CD4-positive, CD25-positive, alpha-beta regulatory T cell (primary cell): ENCODE measurements around the gene SIGLEC7. TPM values are rescaled to one million over a fixed set of nuclear protein-coding genes. Genes with fewer than 3 reads are reported as not detected.

ENCODE experiments used
- ATAC-seq, 2 donors: fragments of 150-1000 bp; cut with Tn5 transposase; one replicate each; pipeline ENCODE4 v1.10.0; 2021; ENCODE audit warnings: low read depth in 2 of 2, moderate number of reproducible peaks in 2 of 2, moderate library complexity in 1 of 2
- DNase-seq, 3 donors: peaks; one replicate each; pipeline versions ENCODE4 v3.0.0 to v3.0.0-alpha.2; 2012 to 2022; ENCODE audit warnings: mixed read lengths in 1 of 3
- H3K27ac ChIP-seq: one replicate; pipeline ENCODE4 v1.7.0; 2013; ENCODE audit warnings: mild to moderate bottlenecking, low read length; ENCODE audit not compliant: insufficient read depth, poor library complexity, severe bottlenecking
- H3K27me3 ChIP-seq: one replicate; pipeline ENCODE4 v1.7.0; 2013; ENCODE audit warnings: low read length; ENCODE audit not compliant: control insufficient read depth, insufficient read depth
- H3K36me3 ChIP-seq: one replicate; pipeline ENCODE4 v1.7.0; 2013; ENCODE audit warnings: mild to moderate bottlenecking, low read length, moderate library complexity; ENCODE audit not compliant: control insufficient read depth, insufficient read depth
- H3K4me1 ChIP-seq: 2 replicates; pipeline ENCODE4 v1.7.0; 2013; ENCODE audit warnings: mild to moderate bottlenecking, low read length; ENCODE audit not compliant: insufficient read depth, control insufficient read depth, poor library complexity, severe bottlenecking
- H3K4me3 ChIP-seq: one replicate; pipeline ENCODE4 v1.7.0; 2013; ENCODE audit warnings: low read depth, mild to moderate bottlenecking, low read length, moderate library complexity
- H3K9me3 ChIP-seq, 2 experiments: 1 replicate in 1 of 2; 2 replicates in 1 of 2; pipeline ENCODE4 v1.7.0; 2013; ENCODE audit warnings: low read length in 2 of 2, mild to moderate bottlenecking in 1 of 2, moderate library complexity in 1 of 2; ENCODE audit not compliant: control insufficient read depth in 2 of 2
- H3K27ac Mint-ChIP-seq, 3 donors: one replicate each; pipeline ENCODE4 v1.8.0; 2020 to 2022; ENCODE audit warnings: mild to moderate bottlenecking in 3 of 3, mixed read lengths in 3 of 3, moderate library complexity in 2 of 3
- H3K27me3 Mint-ChIP-seq: one replicate; pipeline ENCODE4 v1.8.0; 2022; ENCODE audit warnings: mild to moderate bottlenecking, mixed read lengths
- H3K36me3 Mint-ChIP-seq: one replicate; pipeline ENCODE4 v1.8.0; 2020; ENCODE audit warnings: mixed read lengths
- H3K4me1 Mint-ChIP-seq, 4 donors: one replicate each; pipeline ENCODE4 v1.8.0; 2020 to 2022; ENCODE audit warnings: mixed read lengths in 4 of 4, mild to moderate bottlenecking in 1 of 4
- H3K4me3 Mint-ChIP-seq, 4 donors: one replicate each; pipeline ENCODE4 v1.8.0; 2020 to 2022; ENCODE audit warnings: mild to moderate bottlenecking in 4 of 4, mixed read lengths in 4 of 4, moderate library complexity in 3 of 4
- H3K9me3 Mint-ChIP-seq, 7 donors: one replicate each; pipeline ENCODE4 v1.8.0; 2020 to 2022; ENCODE audit warnings: mixed read lengths in 7 of 7, mild to moderate bottlenecking in 3 of 7, moderate library complexity in 2 of 7
- polyA plus RNA-seq, 4 donors: library from polyadenylated mRNA; unstranded; fragments of 300-500 nt; fragmentation: Illumina TruSeq; gene quantifications; one replicate each; pipeline ENCODE4 v1.2.3, GENCODE V29; 2021
- total RNA-seq: library from RNA; stranded (reverse); gene quantifications from one replicate; pipeline ENCODE4 v1.2.3, GENCODE V29; 2022

Gene SIGLEC7
- total and polyA plus RNA-seq, 5 donors from 2014 or later: not detected

DNA sequence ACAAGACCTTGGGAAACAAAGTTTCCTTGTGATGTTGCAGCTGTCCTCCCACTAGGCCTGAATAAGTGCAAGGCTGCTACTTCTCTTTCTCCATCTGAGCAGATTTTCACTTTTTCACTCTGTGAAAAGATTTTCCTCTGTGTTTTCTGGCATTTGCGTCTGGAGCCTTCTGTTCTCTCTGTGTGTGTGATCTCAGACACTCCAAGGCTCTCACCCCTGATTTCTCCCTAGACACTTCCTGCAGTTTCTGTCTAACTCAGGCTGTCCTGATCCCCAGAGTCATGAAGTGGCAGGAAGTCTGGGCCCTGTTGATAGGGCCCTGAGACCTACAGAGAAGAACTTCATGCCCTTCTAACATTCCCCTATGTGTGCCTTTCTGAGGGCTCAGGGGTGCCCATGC is 37.2 kb downstream of the SIGLEC7 start:
- Histone ChIP-seq H3K4me3 (no peak overlapping the region), H3K27me3 (peaks cover 3% of the 10 kb centered on the region), H3K4me1 (no peaks in the 10 kb centered on the region), H3K27ac (no peak overlapping the region), H3K36me3 (no peaks in the 10 kb centered on the region), H3K9me3 (no peaks in the 10 kb centered on the region)
- peak overlapping the region in 1 of 3 donors; percentile 22 for H3K27ac Mint-ChIP-seq
- peaks cover 10% of the 10 kb centered on the region for H3K27me3 Mint-ChIP-seq
- H3K9me3 Mint-ChIP-seq: no peaks in the 10 kb centered on the region
- ATAC-seq (no peak), DNase-seq (no peak)
- no peaks in the 10 kb centered on the region for H3K36me3 Mint-ChIP-seq
- H3K4me3 Mint-ChIP-seq: no peak overlapping the region
- H3K4me1 Mint-ChIP-seq: peaks cover 0 to 4% (median 1%) of the 10 kb centered on the region in 4 donors

DNA sequence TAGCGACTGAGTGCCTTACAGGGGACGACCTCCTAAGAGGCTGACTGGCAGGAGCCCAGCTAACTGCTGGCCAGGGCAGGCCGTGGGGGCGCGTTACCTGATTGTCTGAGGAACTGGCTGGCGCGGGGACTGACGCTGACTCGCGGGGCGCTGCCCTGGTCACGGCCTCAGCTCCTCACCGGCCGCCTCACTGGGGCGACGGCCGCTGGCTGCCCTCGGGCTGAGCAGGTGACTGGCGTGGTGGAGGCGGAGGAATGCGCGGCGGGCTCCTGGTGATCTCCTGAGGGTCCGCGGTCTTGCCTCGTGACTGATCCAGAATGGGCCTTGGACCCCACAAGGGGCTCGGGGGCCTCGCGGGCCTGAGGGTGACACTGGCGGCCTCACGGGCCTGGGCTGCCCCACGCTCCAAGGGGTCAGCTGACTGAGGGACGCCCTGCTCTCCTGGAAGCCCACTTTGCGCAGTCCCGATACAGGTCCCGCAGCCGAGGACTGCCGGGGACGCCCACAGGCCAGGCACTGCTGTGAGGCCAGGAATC is 39.3 kb downstream of the SIGLEC7 start:
- Mint-ChIP-seq H3K36me3 (no peaks in the 10 kb centered on the region), H3K4me3 (no peak overlapping the region), H3K9me3 (no peaks in the 10 kb centered on the region), H3K4me1 (peaks cover 0 to 9% (median 1%) of the 10 kb centered on the region in 4 donors), H3K27me3 (peaks cover 11% of the 10 kb centered on the region), H3K27ac (no peak overlapping the region)
- H3K27ac ChIP-seq: no peak overlapping the region
- DNase-seq (no peak), ATAC-seq (no peak)
- H3K9me3 ChIP-seq: no peaks in the 10 kb centered on the region
- no peaks in the 10 kb centered on the region for H3K4me1 ChIP-seq
- H3K36me3 ChIP-seq: no peaks in the 10 kb centered on the region
- no peaks in the 10 kb centered on the region for H3K27me3 ChIP-seq
- H3K4me3 ChIP-seq: no peak overlapping the region

DNA sequence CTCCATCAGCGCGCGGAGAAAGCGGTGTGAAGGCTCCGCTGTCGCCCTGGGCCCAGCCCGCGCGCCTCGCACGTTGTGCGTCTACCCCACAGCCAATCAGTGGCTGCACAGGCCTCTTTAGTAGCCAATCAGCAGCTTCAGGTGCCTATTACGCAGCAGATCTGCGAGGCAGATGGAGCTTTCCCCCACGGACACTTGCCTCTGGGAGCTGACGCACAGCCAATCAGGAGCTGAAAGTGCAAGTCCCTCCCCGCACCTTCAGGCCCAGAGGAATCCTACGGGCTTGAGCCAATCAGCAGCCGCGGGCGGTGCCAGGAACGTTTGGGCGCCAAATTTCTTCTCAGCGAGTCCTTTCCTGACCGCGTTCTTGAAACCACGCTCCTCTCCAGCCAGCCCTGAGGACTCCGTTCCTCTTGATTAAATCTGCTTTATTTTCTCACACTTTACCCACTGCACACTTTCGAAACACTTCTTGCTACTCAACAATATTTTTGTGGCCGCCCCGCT is 39.9 kb downstream of the SIGLEC7 start:
- ATAC-seq: no peak
- Histone ChIP-seq H3K4me3 (no peak overlapping the region), H3K27ac (no peak overlapping the region), H3K27me3 (no peaks in the 10 kb centered on the region), H3K4me1 (no peaks in the 10 kb centered on the region), H3K36me3 (no peaks in the 10 kb centered on the region), H3K9me3 (no peaks in the 10 kb centered on the region)
- H3K4me3 Mint-ChIP-seq: no peak overlapping the region
- H3K9me3 Mint-ChIP-seq: no peaks in the 10 kb centered on the region
- H3K4me1 Mint-ChIP-seq: peaks cover 0 to 9% (median 1%) of the 10 kb centered on the region in 4 donors
- no peaks in the 10 kb centered on the region for H3K36me3 Mint-ChIP-seq
- peaks cover 11% of the 10 kb centered on the region for H3K27me3 Mint-ChIP-seq
- no peak overlapping the region for H3K27ac Mint-ChIP-seq
- DNase-seq: peak in 1 of 3 donors; percentile 29

DNA sequence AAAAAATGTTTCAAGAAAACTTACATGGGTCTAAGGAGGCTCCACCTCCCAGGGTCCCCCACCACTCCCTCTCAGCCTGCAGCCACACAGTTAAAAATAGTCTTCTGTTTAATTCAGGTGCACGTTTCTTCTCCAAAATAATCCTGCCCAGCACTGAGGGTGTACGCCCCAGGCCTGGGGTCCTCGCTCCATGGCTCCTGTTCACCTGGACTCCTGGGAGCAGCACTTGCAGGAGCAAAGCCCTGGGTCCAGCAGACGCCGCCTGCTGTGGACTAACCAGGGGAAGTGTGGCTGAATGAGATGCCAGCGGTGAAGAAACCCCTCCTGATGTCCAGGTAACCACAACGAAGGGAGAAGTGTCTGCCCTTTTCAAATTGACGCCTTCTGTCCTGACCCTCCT is 41.5 kb downstream of the SIGLEC7 start:
- H3K27me3 Mint-ChIP-seq: peaks cover 15% of the 10 kb centered on the region
- no peak overlapping the region for H3K27ac Mint-ChIP-seq
- H3K27ac ChIP-seq: no peak overlapping the region
- no peaks in the 10 kb centered on the region for H3K36me3 ChIP-seq
- H3K4me1 Mint-ChIP-seq: peaks cover 0 to 9% (median 1%) of the 10 kb centered on the region in 4 donors
- DNase-seq (no peak), ATAC-seq (no peak)
- no peaks in the 10 kb centered on the region for H3K9me3 Mint-ChIP-seq
- H3K36me3 Mint-ChIP-seq: no peaks in the 10 kb centered on the region
- no peaks in the 10 kb centered on the region for H3K9me3 ChIP-seq
- no peak overlapping the region for H3K4me3 Mint-ChIP-seq
- H3K4me1 ChIP-seq: no peaks in the 10 kb centered on the region
- no peaks in the 10 kb centered on the region for H3K27me3 ChIP-seq
- H3K4me3 ChIP-seq: no peak overlapping the region

DNA sequence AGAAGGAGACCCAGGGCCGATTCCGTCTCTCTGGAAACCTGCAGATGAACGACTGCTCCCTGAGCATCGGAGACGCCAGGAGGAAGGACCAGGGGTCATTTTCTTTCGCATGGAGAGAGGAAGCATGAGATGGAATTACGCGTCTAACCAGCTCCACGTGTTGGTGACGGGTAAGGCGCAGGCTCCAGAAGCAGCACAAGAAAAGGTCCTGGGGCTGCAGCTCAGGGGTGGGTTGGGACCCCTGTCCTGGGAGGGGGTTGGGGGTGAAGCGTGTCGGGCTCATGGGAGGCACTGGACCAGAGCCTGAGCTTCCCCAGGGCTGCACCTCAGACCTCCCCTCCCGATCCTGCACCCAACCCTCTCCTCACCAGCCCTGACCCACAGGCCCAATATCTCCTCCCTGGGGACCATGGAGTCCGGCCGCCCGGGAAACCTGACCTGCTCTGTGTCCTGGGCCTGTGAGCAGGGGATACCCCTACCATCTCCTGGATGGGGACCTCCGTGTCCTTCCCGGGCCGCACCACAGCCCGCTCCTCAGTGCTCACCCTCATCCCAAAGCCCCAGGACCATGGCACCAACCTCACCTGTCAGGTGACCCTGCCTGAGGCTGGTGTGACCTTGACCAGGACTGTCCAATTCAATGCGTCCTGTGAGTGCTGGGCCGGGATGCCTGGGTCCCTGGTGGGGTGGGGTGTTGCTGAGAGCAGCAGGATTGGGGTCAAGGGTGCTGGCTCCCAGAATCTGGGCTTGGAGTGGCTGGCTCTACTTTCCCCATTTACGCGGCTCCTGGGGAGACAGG is 43.2 kb downstream of the SIGLEC7 start:
- ATAC-seq (no peak), DNase-seq (no peak)
- no peak overlapping the region for H3K27ac Mint-ChIP-seq
- H3K27me3 ChIP-seq: no peaks in the 10 kb centered on the region
- H3K27ac ChIP-seq: no peak overlapping the region
- H3K4me1 Mint-ChIP-seq: peaks cover 0 to 9% (median 1%) of the 10 kb centered on the region in 4 donors
- H3K4me3 Mint-ChIP-seq: no peak overlapping the region
- H3K9me3 Mint-ChIP-seq: no peaks in the 10 kb centered on the region
- peaks cover 10% of the 10 kb centered on the region for H3K27me3 Mint-ChIP-seq
- H3K36me3 ChIP-seq: no peaks in the 10 kb centered on the region
- H3K9me3 ChIP-seq: no peaks in the 10 kb centered on the region
- H3K36me3 Mint-ChIP-seq: no peaks in the 10 kb centered on the region
- no peaks in the 10 kb centered on the region for H3K4me1 ChIP-seq
- no peak overlapping the region for H3K4me3 ChIP-seq

DNA sequence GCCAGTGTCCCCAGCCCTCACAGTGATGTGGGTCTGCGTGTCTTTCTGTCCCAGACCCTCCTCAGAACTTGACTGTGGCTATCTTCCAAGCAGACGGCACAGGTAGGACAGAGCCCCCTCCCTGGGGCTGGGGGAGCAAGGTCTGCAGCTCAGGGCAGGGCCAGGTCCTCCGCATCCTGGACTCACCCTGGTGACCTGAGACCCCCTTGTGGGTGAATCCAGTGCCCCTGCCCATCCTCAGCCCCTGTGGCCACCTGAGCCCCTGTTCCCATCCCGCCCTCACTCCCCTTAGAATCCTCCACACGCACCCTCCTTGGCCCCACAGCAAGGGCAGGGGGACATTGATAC is 43.7 kb downstream of the SIGLEC7 start:
- no peak overlapping the region for H3K27ac ChIP-seq
- no peaks in the 10 kb centered on the region for H3K9me3 ChIP-seq
- H3K36me3 ChIP-seq: no peaks in the 10 kb centered on the region
- ATAC-seq: no peak
- no peaks in the 10 kb centered on the region for H3K4me1 ChIP-seq
- no peak overlapping the region for H3K4me3 Mint-ChIP-seq
- H3K27me3 ChIP-seq: no peaks in the 10 kb centered on the region
- H3K36me3 Mint-ChIP-seq: no peaks in the 10 kb centered on the region
- H3K27ac Mint-ChIP-seq: no peak overlapping the region
- no peak overlapping the region for H3K4me3 ChIP-seq
- no peaks in the 10 kb centered on the region for H3K9me3 Mint-ChIP-seq
- H3K27me3 Mint-ChIP-seq: peaks cover 10% of the 10 kb centered on the region
- peaks cover 0 to 9% (median 1%) of the 10 kb centered on the region in 4 donors for H3K4me1 Mint-ChIP-seq
- DNase-seq: no peak

DNA sequence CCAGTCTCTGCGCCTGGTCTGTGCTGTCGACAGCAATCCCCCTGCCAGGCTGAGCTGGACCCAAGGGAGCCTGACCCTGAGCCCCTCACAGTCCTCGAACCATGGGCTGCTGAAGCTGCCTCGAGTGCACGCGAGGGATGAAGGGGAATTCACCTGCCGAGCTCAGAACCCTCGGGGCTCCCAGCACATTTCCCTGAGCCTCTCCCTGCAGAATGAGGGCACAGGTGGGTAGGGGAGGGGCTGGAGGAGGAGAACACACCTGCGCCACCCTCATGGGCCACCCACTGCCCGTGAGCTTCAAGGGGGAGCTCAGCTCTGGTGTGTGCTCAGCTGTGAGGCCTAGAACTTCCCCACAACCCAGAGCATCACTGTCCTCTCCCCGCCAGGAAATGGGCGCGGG is 44.2 kb downstream of the SIGLEC7 start:
- Histone ChIP-seq H3K27me3 (no peaks in the 10 kb centered on the region), H3K9me3 (no peaks in the 10 kb centered on the region), H3K27ac (no peak overlapping the region), H3K4me3 (no peak overlapping the region), H3K4me1 (no peaks in the 10 kb centered on the region), H3K36me3 (no peaks in the 10 kb centered on the region)
- Mint-ChIP-seq H3K27ac (no peak overlapping the region), H3K4me3 (no peak overlapping the region), H3K36me3 (no peaks in the 10 kb centered on the region), H3K4me1 (peaks cover 0 to 9% (median 1%) of the 10 kb centered on the region in 4 donors), H3K9me3 (no peaks in the 10 kb centered on the region), H3K27me3 (peaks cover 10% of the 10 kb centered on the region)
- no peak for DNase-seq
- no peak for ATAC-seq
